Medulla oblongata (tissue), 1 donor: ENCODE measurements around the gene COQ7.

Experiments used
- DNase-seq: peaks from one replicate; pipeline ENCODE4 v3.0.0-alpha.2; 2015; ENCODE audit errors: extremely low spot score

COQ7 gene

DNA sequence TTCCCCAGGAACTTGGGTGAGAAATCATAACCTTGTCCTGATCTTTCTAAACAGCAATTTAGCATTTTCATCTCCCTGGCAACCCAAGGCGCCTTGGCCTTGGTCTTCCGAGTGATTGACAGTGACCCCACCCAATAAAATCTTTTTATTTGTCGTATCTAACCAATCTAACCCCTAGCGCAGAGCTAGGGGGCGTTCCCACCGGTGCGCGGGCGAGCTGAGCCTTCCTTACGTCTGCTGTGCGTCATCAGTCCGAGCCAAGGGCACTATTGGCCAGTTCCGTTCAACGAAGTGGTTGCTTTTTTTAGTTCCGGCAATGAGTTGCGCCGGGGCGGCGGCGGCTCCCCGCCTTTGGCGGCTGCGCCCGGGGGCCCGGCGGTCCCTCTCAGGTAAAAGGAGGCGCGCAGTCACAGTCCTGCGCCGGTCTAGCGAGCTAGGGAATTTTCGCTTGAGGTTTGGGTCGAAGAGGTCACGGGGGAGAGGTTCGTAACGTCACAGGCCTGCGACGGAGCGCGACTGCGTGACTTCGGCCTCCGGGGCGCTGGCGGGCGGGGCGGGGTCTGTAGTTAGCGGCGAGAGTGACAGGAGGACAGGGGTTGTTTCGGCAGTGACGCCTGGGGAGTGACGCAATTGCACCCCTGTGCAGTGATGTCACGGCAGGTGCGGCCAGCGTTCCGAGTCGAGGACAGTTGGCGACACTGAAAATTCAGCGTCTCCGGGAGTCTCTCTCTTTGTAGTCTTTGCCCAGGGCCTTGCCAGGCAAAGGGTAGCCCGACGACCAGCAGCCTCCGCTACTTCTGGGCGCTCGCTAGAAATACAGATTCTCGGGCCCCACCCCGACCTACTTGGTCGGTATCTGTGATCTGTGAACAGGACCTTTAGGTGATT, at the start of gene COQ7:
Gene COQ7, plus strand, starts transcription at position 266 of the 888 bp plus-strand sequence. Its CDS starts 51 bp downstream, at position 317.
- DNase-seq: peak; percentile 99

DNA sequence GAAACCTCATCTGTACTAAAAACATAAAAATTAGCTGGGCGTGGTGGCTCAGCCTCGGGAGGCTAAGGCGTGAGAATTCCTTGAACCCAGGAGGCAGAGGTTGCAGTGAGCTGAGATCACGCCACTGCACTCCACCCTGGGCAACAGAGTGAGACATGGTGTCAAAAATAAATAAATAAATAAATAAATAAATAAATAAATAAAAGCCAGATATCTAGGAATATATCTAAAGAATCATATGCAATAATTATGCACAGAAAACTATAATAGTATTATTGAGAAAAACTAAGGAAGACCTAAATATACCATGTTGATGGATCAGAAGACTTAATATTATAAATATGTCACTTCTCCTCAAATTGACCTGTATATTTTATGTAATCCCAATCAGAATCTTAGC, 46.7 kb upstream of the COQ7 start:
- no peak for DNase-seq

DNA sequence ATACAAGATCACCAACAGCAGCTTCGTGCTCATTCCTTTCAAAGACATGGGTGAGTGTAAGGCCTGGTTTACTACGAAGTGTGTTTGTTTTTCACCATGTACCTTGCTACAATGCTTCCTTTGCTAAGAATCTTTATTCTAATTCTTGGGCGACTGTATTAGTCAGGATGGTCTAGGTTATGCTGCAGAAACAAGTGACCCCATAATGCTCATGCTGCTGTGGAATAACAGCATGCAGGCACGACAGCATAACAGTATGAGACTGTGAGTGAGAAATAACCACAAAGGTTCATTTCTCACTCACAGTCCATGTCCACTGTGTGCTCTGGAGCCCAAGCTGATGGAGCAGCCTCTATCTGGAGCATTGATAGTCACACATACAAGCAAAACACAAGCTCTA, 45.7 kb upstream of the COQ7 start:
- no peak for DNase-seq

DNA sequence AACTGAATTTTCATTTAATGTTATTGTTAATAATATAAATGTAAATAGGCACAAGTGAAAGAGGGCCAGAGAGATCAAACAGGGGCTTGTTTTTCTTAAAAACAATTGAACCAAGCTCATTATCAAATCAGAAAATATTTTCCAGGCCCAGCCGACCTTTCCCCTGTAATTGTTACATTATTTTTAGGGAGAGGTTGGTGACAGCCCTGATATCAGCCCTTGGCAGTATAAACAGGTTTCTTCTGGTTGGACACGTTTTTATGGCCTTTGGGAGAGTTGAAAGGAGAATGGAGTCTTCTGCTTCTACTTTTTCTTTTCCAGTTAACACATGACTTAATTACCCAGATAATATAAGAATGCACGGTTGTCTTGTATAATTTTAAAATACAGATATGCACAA, 40.0 kb upstream of the COQ7 start:
- no peak for DNase-seq

DNA sequence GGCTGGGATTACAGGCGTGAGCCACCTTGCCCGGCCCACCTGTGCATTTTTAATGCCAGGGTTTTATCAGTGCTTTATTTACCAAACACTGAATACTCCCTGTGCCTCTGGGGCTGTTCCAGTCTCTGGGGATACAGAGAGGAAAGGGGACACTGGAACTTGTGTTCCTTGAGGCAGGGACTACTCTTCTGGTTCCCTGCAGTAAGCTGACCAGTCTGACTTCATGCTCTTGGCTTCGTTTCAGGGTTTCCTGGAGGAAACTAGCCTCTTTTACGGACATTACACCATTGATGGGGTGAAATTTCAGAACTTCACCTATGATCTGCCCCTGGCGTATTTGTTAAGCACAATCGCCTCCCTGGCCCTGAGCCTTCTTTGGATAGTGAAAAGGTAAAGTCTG, 37.4 kb upstream of the COQ7 start:
- DNase-seq: no peak

DNA sequence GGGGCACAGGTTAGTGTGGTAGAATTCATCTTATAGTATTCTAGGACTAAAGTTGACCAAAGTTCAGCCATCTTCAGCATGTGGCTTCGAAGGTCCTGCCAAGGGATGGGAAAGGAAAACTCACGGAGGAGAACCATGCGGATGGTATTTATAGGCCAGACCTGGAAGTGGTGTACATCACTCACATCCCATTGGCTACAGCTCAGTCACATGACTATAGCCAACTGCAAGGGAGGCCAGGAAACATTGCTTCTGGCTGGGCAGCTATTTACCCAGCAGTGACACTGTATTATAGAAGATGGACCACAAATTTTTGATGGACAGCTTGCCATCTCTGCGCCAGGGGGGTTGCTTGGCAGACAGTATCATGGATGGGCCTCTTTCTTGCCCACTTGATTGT, 35.7 kb upstream of the COQ7 start:
- DNase-seq: no peak

DNA sequence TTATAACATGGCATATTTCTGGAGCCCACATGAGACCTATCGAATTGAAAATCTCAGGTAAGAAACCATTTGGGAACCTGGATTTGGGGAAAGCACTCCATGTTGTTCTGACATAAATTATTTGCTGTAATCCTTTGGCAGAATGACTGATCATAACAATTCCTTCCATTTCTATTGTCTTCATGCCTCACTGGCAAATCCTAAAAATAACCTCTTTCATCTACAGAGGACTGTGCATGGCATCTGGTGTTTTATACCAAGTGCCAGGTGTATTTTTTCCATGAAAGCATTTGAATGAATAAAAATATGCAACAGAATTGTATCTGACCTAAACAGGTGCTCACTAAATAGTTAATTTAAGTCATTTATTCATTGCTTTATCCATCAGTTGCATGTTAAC, 33.7 kb upstream of the COQ7 start:
- no peak for DNase-seq

DNA sequence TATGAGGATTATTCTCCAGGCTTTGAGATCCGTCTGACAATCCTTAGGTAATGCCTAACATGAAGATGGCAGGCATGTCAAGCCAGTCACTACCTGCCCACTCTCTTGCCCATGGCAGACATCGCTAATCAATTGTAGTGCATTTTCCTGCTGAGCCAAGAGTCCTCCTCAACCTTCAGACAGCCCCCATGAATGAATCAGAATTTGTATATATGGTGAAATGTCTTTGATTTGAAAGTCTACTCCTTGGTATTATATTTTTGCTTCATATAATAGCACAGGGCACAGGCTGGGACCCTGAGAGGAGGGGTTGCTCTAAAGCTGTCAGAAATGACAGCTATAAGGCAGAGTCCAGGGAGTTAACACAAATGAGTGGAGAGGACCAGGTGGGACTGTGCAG, 27.0 kb upstream of the COQ7 start:
- no peak for DNase-seq

DNA sequence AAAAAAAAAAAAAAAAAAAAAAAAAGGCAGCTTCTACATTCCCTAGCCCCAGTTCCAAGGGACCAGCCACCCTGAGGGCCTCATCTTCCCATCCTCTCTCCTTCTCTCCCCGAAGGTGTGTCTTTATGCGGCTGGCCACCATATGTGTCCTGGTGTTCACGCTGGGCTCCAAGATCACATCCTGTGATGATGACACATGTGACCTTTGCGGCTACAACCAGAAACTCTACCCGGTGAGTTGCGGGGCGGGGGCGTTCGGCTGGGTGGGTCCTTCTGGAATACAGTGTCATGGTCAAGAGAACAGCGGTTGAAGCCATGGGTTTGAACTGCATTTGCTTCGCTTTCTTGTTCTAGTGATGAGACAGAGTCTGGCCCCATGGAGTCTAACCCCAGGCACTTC, 22.6 kb upstream of the COQ7 start:
- no peak for DNase-seq

DNA sequence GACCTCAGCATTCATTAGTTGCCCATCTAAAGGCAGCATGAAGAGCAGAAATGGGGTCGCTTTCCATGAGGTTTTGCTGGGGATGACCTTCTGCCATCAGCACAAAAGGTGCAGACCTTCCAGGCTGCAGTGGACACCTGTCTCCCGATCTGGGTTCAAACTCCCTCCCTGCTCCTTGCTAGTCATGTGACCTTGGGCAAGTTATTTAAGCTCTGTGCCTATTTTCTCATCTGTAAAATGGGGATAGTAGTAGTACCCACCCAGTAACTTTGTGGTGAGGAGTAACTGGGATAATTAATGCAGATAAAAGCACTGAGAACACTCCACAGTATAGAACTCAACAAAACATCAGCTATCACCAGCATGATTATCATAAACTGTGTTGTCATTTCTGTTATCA, 21.4 kb upstream of the COQ7 start:
- no peak for DNase-seq

DNA sequence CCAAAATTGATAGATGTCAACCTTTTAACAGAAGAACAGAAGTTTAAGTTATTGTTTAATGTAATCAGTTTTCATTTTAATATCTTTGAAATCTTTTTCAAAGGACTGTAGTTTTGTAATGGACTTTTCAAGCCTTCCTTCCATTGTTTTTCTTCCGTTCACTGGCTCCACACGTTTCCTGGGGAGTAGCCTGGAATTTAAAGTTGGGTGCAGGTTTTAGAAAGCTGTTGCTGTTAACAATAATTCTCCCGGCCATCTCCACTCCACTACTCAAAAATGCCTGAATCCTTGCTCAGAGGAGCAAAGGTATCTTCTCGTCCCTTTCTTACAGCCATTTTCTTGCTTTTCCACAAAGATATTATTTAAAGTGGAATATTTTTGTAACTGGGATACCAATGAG, 4.7 kb upstream of the COQ7 start:
- no peak for DNase-seq

DNA sequence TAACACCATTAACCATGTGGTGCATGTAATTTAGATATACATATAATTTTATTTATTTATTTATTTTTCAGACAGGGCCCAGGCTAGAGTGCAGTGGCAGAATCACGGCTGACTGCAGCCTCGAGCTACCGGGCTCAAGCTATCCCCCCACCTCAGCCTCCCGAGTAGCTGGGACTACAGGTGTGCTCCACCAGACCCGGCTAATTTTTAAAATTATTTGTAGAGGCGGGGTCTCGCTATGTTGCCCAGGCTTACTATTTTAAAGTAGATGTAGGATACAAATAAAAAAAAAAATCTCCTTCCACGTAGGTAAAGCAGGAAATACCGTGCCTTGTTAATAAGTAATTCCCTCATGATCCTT, 446 bp upstream of the COQ7 start:
- DNase-seq: no peak

DNA sequence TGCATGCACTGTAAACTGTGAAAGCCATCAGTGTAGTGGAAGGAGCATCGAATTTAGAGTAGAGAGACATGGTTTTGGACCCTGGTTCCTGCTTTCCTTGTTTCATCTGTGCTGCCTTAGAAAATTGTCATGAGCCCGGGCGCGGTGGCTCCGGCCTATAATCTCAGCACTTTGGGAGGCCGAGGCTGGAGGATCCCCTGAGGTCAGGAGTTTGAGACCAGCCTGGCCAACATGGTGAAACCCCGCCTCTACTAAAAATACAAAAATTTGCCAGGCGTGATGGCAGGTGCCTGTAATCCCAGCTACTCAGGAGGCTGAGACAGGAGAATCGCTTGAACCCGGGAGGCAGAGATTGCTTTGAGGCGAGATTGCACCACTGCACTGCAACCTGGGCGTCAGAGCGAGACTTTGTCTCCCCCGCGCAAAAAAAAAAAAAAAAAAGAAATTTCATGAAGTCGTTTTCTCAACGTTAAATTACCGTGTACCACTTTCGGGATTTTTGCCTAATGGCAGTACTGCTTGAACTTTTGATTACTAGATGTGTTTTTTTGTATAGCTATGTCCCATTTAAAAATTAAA, 912 bp downstream of the COQ7 start:
- no peak for DNase-seq

DNA sequence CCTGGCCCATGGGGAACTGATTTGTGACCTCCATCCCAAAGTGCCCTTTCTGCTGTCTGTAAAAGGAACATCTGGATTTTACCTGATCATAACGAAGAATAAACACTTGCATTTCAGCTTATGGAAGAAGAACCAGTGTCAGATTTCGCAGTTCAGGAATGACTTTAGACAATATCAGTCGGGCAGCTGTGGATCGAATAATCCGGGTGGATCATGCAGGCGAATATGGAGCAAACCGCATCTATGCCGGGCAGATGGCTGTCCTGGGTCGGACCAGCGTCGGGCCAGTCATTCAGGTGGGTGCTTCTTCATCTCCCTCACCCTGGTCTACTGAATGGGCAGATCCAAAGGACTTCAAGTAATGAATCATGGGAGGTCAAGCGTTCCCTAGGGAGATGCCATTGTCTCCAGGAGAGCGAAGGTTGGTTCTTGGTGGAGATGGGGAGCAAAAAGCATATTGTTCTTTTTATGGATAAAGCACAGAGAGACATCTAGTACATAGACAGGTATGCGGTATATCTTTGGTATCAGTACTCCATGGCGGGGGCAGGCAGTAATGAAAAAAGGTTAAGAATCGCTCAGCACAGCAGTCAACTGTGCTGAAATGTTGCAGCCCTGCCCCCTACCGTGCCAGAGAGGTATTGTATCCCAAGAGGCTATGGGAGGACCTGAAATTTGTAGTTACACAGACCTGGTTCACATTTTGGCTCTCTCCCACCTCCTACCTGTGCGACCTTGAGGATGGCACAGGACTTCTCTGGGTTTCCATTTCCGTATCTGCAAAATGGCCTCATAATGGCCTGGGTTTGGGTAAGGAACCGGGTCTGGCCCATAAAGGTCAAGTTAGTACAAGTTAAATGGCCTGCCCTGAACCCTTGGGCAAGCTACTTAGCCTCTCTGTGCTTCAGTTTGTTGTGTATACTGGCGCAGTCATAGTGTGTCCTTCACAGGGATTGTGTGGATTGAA, 4.7 kb downstream of the COQ7 start:
- peak; percentile 70 for DNase-seq

DNA sequence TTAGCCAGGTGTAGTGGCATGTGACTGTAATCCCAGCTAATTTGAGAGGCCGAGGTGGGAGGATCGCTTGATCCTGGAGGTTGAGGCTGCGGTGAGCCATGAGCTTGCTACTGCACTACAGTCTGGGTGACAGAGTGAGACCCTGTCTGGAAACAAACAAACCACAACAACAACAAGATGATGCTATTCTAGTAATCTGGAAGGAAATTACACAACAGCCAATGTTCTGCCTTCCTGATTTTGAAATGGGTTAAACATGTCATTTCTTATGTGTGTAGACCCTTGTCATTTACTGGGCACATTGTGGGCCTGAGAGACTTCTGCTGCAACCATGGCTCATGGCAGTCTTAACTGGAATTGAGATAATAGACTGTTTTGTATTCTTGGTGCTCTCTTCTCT, 5.9 kb downstream of the COQ7 start:
- DNase-seq: no peak

DNA sequence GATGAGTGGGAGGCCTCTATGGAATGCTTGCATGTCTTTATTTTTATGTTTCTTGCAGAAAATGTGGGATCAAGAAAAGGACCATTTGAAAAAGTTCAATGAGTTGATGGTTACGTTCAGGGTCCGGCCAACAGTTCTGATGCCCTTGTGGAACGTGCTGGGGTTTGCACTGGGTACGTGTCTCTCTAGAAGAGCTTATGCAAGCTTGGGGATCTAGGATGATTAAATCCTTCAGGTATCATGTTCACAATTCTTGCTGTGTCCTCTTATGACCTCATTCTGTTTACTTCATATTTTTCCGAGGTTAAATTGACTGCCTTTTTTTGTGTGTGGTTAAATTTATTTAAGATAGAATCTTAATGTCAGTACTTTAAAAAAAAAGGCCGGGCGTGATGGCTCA, 6.4 kb downstream of the COQ7 start:
- no peak for DNase-seq

DNA sequence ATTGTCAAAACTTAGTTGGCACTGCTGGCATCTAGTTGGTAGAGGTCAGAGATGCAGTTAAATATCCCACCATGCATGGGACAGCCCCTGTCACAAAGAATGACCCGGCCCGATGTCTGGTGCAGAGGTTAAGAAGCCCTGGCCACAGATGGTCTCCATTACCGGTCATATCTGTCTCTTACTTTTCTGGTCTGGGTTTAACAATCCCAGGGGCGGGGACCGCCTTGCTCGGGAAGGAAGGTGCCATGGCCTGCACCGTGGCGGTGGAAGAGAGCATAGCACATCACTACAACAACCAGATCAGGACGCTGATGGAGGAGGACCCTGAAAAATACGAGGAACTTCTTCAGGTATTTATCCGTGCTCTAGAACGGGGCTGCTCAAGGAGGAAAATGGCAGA, 8.1 kb downstream of the COQ7 start:
- no peak for DNase-seq

DNA sequence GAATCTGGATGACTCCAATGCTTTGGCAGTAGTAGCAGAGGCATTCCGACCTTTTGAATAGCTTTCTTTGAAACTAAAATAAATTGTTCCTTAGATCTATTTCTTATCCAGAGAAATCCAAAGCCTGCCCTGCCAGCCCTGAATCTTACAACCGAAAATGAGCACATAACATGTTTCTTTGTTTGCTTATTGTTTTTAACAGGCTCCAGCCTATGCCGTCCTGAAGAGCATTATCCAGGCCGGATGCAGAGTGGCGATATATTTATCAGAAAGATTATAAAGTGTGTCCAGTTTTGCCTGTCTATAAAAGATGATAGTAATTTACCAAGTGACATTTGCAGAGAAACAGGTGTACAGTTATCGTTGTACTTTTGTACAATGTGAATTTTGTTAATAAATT, 10.5 kb downstream of the COQ7 start:
- no peak for DNase-seq

DNA sequence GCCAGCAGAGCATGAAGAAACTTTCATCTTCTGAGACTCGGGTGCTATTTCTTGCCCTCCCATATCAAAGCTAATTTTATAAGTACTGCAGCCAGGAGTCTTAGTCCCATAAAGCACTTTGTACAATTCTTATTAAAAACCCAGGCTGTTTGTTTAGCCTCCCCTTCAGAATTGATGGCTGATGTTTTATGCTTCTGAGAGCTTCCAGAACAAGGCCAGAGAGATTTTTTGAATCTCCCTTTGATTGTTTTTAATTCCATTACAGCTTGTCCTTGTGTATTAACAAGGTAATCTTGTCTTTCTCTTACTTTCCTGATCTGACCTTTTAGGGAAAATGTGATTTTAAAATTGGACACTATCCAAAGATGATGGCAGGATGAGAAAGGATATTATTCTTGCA, 16.3 kb downstream of the COQ7 start:
- DNase-seq: no peak

DNA sequence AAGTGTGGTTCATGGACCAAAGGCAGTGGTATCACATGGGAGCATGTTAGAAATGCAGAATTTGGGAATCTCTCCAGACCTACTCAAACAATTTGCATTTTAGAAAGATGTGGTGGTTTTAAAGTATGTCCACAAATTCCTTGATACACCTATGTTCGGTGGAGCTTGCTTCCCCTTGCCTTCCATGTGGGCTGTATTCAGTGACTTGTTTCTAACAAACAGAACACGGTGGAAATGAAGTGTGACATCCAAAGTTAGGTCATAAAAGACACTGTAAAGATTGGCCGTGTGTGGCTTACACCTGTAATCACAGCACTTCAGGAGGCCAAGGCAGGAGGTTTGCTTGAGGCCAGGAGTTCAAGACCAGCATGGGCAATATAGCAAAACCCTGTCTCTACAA, 16.7 kb downstream of the COQ7 start:
- no peak for DNase-seq

DNA sequence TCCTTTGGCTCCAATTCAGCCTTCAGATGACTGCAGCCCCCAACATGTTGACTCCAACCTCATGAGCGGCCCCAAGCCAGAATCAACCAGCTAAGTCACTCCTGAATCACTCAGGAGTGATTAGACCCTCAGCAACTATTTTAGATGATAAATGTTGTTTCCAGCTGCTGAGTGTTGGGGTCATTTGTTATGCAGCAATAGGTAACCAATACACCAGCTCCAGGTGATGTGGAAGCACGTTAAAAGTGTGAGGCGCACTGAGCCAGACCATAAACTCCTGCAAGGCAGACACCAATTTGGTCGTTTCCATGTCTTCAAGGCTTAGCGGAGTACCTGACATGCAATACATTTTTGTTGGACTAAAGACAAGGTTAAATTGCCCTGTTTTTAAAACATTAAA, 17.5 kb downstream of the COQ7 start:
- no peak for DNase-seq

DNA sequence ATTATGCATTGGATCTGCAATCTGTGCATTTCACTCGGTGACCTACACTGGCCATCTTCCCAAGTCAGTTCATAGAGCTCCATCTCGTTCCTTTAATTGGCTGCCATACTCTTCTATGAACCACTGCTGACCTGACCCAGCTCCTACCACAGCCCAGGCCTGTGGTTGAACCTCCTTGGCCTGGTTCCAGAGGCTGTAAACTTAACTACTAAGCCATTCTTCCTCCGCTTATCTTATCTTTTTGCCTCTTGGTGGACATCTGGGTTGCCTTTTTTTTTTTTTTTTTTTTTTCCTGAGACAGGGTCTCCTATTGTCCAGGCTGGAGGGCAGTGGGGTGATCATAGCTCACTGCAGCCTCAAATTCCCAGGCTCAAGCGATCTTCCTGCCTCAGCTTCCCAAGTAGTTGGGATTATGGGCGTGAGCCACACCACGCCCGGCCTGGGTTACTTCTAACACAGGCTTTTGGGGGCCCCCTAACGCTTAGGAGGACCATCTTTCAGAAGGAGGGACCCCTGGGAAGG, 18.3 kb downstream of the COQ7 start:
- peak; percentile 18 for DNase-seq
